Neural progenitor cell (in vitro differentiated cells): Measurements from ENCODE around the gene OCEL1. TPM values are rescaled to one million over a fixed set of nuclear protein-coding genes. Genes with fewer than 3 reads are reported as not detected.

ENCODE experiments used
- DNase-seq: peaks from one replicate; pipeline ENCODE4 v3.0.0-alpha.2; 2016; ENCODE audit warnings: low spot score
- H2AFZ ChIP-seq: fragments of 200-600 bp; sonication (generic); replicated peaks from 2 replicates; pipeline ENCODE4 v1.6.1; 2016; ENCODE audit warnings: antibody characterized with exemption
- H3F3A ChIP-seq: fragments of 200-600 bp; sonication (generic); 2 replicates; pipeline ENCODE4 v1.6.1; 2016; ENCODE audit warnings: antibody characterized with exemption, low read depth
- H3K27ac ChIP-seq: fragments of 200-600 bp; sonication (generic); 2 replicates; pipeline ENCODE4 v1.5.1; 2016; ENCODE audit warnings: mild to moderate bottlenecking
- H3K27me3 ChIP-seq: fragments of 200-600 bp; sonication (generic); 2 replicates; pipeline ENCODE4 v1.6.1; 2016; ENCODE audit warnings: mild to moderate bottlenecking, moderate library complexity
- H3K36me3 ChIP-seq: fragments of 200-600 bp; sonication (generic); 2 replicates; pipeline ENCODE4 v1.5.1; 2016
- H3K4me1 ChIP-seq: fragments of 200-600 bp; sonication (generic); 2 replicates; pipeline ENCODE4 v1.6.1; 2016; ENCODE audit warnings: mixed run types
- H3K4me2 ChIP-seq: fragments of 200-600 bp; sonication (generic); 2 replicates; pipeline ENCODE4 v1.6.1; 2016
- H3K4me3 ChIP-seq: fragments of 200-600 bp; sonication (generic); 2 replicates; pipeline ENCODE4 v1.5.1; 2016
- H3K79me2 ChIP-seq: fragments of 200-600 bp; sonication (generic); 2 replicates; pipeline ENCODE4 v1.6.1; 2016; ENCODE audit warnings: low read depth
- H3K9ac ChIP-seq: fragments of 200-600 bp; sonication (generic); 2 replicates; pipeline ENCODE4 v1.6.1; 2016
- H3K9me3 ChIP-seq: fragments of 200-600 bp; sonication (generic); 2 replicates; pipeline ENCODE4 v1.5.1; 2016; ENCODE audit warnings: low read depth
- H4K20me1 ChIP-seq: fragments of 200-600 bp; sonication (generic); 2 replicates; pipeline ENCODE4 v1.6.1; 2016; ENCODE audit warnings: low read depth
- H3K27ac Mint-ChIP-seq: 3 replicates; pipeline ENCODE4 v1.8.0; 2021; ENCODE audit warnings: mixed read lengths
- H3K27me3 Mint-ChIP-seq: 2 replicates; pipeline ENCODE4 v1.8.0; 2022; ENCODE audit warnings: low read depth, mild to moderate bottlenecking, inconsistent platforms, moderate library complexity, mixed read lengths; ENCODE audit not compliant: insufficient read depth
- H3K36me3 Mint-ChIP-seq: 3 replicates; pipeline ENCODE4 v1.8.0; 2021; ENCODE audit warnings: mixed read lengths
- H3K4me1 Mint-ChIP-seq: 3 replicates; pipeline ENCODE4 v1.8.0; 2021; ENCODE audit warnings: mixed read lengths
- H3K4me3 Mint-ChIP-seq: 3 replicates; pipeline ENCODE4 v1.8.0; 2021; ENCODE audit warnings: mild to moderate bottlenecking, moderate library complexity, mixed read lengths
- H3K9me3 Mint-ChIP-seq: 3 replicates; pipeline ENCODE4 v1.8.0; 2020; ENCODE audit warnings: mixed read lengths
- CTCF ChIP-seq: fragments of 200-600 bp; sonication (generic); IDR thresholded peaks from 2 replicates; pipeline ENCODE4 v1.5.1; 2017; ENCODE audit warnings: antibody characterized with exemption, mild to moderate bottlenecking
- EZH2 ChIP-seq: fragments of 200-600 bp; sonication (generic); IDR thresholded peaks from 2 replicates; pipeline ENCODE4 v1.6.1; 2017; ENCODE audit warnings: antibody characterized with exemption, mild to moderate bottlenecking, moderate library complexity
- EZH2phosphoT487 ChIP-seq: fragments of 200-600 bp; sonication (generic); IDR thresholded peaks from 2 replicates; pipeline ENCODE4 v1.6.1; 2017; ENCODE audit warnings: antibody characterized with exemption
- total RNA-seq: library from RNA; depleted of rRNA; stranded (reverse); fragments of >200 nt; gene quantifications from 2 replicates; pipeline ENCODE4 v1.2.3, GENCODE V29; 2015; ENCODE audit warnings: low replicate concordance

Gene OCEL1
- total RNA-seq, 1 donor from 2014 or later: 4.6 TPM

GRCh38 chr19:17254636-17255035, 28.6 kb downstream of the OCEL1 start:
- no peak overlapping the region for H3K4me3 ChIP-seq
- no peaks in the 10 kb centered on the region for H3K36me3 ChIP-seq
- Mint-ChIP-seq H3K27me3 (peaks cover 10% of the 10 kb centered on the region), H3K4me3 (no peak overlapping the region), H3K4me1 (peaks cover 7% of the 10 kb centered on the region), H3K27ac (no peak overlapping the region), H3K36me3 (no peaks in the 10 kb centered on the region), H3K9me3 (no peaks in the 10 kb centered on the region)
- DNase-seq: no peak
- no peak for TF ChIP-seq CTCF
- no peak for TF ChIP-seq EZH2
- TF ChIP-seq EZH2phosphoT487: no peak
- H2AFZ ChIP-seq: no peak overlapping the region
- no peaks in the 10 kb centered on the region for H3K79me2 ChIP-seq
- no peaks in the 10 kb centered on the region for H3F3A ChIP-seq
- no peaks in the 10 kb centered on the region for H3K9me3 ChIP-seq
- no peaks in the 10 kb centered on the region for H3K27me3 ChIP-seq
- H3K9ac ChIP-seq: no peak overlapping the region
- H3K4me2 ChIP-seq: no peak overlapping the region
- no peaks in the 10 kb centered on the region for H3K4me1 ChIP-seq
- no peaks in the 10 kb centered on the region for H4K20me1 ChIP-seq
- no peak overlapping the region for H3K27ac ChIP-seq

GRCh38 chr19:17255150-17255621, 29.2 kb downstream of the OCEL1 start:
- Histone ChIP-seq H3F3A (no peaks in the 10 kb centered on the region), H3K4me3 (no peak overlapping the region), H3K27ac (no peak overlapping the region), H3K4me1 (no peaks in the 10 kb centered on the region), H2AFZ (no peak overlapping the region), H3K9ac (no peak overlapping the region), H3K9me3 (no peaks in the 10 kb centered on the region), H3K4me2 (no peak overlapping the region), H3K79me2 (no peaks in the 10 kb centered on the region), H3K36me3 (no peaks in the 10 kb centered on the region), H4K20me1 (no peaks in the 10 kb centered on the region), H3K27me3 (no peaks in the 10 kb centered on the region)
- Mint-ChIP-seq H3K4me1 (peaks cover 3% of the 10 kb centered on the region), H3K36me3 (no peaks in the 10 kb centered on the region), H3K27ac (no peak overlapping the region), H3K9me3 (no peaks in the 10 kb centered on the region), H3K27me3 (peaks cover 8% of the 10 kb centered on the region), H3K4me3 (no peak overlapping the region)
- DNase-seq: no peak
- TF ChIP-seq CTCF: no peak
- no peak for TF ChIP-seq EZH2phosphoT487
- no peak for TF ChIP-seq EZH2

GRCh38 chr19:17256130-17256529, 30.1 kb downstream of the OCEL1 start:
- Mint-ChIP-seq H3K27ac (no peak overlapping the region), H3K36me3 (no peaks in the 10 kb centered on the region), H3K9me3 (no peaks in the 10 kb centered on the region), H3K4me3 (no peak overlapping the region), H3K27me3 (peaks cover 9% of the 10 kb centered on the region), H3K4me1 (peaks cover 9% of the 10 kb centered on the region)
- H3K9ac ChIP-seq: no peak overlapping the region
- no peaks in the 10 kb centered on the region for H4K20me1 ChIP-seq
- no peak overlapping the region for H3K4me3 ChIP-seq
- no peak for DNase-seq
- H3F3A ChIP-seq: no peaks in the 10 kb centered on the region
- no peaks in the 10 kb centered on the region for H3K79me2 ChIP-seq
- H3K9me3 ChIP-seq: no peaks in the 10 kb centered on the region
- no peaks in the 10 kb centered on the region for H3K27me3 ChIP-seq
- H3K36me3 ChIP-seq: no peaks in the 10 kb centered on the region
- H3K4me2 ChIP-seq: no peak overlapping the region
- H3K4me1 ChIP-seq: no peaks in the 10 kb centered on the region
- H2AFZ ChIP-seq: no peak overlapping the region
- TF ChIP-seq EZH2: no peak
- no peak for TF ChIP-seq CTCF
- no peak for TF ChIP-seq EZH2phosphoT487
- no peak overlapping the region for H3K27ac ChIP-seq
